NCI-H748 (cell line): Measurements from ENCODE around the gene ECI2.
"Not testable (repeated sequence)": the region's sequence is repeated elsewhere in the genome, so short reads cannot be mapped to it uniquely, and the experiment has no call there.

Experiments
- DNase-seq: peaks from one replicate; lab custom pipeline; 2025; ENCODE audit not compliant: unreplicated experiment; lab: John Stamatoyannopoulos, UW

The ECI2 gene

DNA sequence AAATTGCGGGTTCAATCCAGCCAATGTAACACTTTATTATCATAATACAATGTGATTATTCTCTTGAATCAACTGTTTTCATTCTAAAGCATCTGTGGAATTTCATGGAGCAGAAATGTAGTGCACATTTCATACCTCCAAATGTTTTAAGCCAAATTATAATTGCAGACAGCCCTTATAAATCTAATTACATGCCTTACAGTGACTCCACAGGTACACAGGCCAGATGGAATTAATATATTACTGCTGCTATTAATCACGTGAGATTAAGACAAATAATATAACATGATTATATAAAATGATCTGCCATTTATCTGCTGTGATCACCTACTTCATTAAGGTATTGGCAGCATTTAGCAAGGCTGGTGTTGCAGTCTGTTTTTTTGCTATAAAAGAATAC, 9.7 kb upstream of the ECI2 start:
- DNase-seq: no peak

DNA sequence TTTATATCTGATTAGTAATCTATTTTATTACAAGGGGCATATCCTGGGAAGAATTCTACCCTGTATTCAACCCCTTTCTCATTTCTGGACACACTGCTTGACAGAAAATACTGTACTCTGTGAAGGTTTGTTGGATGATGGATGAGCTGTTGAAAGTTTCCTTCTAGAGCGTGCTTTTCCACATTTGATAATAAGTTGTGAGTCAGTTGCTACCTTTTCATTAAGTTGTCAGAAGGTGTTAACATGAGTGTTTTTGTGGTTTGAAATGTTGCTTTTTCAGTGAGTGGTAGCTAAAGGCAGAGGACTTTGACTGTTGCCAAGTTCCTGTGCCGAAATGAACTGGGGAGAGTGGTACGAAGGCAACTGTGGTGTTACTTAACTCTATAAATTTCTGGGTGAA, 3.9 kb upstream of the ECI2 start:
- DNase-seq: no peak

DNA sequence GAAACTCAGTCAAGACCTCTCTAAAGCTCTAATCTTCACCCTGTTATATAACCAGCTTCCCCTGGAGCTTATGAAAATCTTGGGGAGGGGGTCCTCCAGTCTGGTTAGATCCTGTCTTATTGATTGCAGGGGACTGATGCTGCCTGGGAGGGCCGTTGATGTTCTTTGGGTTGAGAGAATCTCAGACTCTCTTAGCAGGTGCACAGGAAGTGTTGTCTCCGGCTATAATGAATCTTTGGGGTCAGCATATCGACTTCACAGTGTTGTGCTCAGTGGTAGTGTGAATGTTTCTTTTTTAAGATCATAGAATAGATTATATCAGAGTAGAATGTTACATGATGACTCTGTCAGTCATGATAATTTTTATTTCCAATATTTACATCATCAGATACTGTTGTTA, 2.8 kb upstream of the ECI2 start:
- no peak for DNase-seq

DNA sequence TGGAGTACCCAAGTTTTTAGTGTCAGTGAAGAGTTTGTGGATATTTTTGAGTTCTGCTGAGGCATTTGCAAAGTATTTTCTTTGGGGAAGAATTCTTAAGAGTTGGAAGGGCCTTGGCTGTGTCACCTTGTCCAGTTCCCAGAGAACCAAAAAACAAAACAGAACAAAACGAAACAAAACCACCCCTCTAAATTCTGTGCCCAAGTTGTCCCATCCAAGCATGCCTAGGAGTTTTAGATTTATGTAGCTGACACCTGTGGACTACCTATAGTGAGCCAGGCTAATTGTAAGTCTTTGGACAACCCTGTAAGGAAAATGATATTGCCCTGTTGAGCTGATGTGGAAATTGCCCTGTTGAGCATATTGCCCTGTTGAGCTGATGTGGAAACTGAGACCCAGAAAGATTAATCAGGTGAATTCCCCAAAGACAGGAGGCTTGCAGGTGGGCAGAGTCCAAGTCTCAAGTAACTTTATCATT, 1.0 kb upstream of the ECI2 start:
- no peak for DNase-seq

DNA sequence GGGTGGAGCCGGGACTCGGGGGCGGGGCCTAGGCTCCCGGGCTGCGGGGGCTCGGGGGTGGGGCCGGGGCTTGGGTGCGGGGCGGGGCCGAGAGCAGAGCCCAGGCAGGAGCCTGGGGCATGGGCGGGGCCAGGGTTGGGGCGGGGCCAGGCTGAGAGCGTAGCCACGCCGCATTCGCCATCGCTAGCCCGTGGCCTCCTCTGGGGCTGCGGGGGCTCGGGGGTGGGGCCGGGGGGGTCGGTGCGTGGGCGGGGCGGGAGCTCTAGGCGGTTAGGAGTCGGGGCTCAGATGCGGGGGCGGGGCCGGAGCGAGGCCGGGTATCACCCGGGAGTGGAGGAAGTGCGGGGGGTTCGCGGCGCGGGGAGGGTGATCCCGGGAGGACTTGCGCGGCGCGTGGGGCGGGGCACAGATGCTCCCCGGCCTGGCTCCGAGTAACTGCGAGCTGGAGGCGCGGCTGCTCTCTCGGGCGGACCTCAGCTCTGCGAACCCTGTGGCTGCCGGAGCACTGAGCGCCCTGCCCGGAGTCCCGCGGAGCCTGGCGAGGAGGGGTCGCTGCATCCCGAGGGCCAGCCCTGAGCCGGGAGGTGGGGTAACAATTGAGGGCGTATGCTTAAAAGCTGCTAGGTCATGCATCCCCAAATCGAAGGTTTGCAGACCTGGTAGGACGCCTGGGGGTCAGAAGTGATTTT, 434 bp upstream of the ECI2 start:
- DNase-seq: peak; percentile 95

DNA sequence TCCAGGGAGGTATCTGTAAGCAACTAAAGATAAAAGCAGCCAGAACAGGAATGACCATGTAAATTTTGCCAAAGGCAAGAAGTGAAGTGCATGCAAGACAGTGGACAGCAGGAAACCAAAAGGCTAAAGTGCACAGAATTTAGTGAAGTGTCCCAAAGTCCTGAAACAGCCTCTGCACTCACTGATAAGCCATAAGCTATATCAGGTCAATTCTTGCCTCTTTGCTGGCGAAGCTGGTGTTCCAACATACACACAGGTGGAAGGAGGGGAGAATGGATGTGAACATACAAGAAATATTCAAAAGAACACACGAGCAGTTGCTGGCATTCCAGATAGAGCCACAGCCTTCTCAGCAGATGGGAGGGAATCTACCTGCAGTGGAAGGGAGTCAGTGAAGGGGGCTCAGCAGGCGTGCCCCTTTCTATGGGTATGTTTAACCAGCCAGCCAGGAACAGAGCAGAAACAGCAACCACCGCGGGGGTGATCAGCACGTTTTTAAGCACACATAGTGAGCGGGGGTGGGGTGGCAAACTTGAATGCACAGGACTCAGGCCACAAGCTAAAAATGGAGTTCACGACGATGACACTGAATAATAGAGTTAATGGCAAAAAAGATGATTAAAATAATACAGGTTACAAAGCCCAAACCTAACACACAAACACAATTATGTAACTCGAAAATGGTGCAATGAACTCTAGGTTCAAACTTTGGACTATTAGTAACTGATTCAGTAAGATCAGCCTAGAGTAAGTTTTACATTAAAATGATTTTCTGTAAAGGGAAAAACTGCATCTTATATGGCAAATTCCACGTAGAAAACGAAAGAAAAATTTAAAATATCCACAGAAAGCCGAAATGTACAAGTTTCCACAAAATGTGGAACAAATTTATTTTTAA, 1.2 kb downstream of the ECI2 start:
- DNase-seq: peak; percentile 52

DNA sequence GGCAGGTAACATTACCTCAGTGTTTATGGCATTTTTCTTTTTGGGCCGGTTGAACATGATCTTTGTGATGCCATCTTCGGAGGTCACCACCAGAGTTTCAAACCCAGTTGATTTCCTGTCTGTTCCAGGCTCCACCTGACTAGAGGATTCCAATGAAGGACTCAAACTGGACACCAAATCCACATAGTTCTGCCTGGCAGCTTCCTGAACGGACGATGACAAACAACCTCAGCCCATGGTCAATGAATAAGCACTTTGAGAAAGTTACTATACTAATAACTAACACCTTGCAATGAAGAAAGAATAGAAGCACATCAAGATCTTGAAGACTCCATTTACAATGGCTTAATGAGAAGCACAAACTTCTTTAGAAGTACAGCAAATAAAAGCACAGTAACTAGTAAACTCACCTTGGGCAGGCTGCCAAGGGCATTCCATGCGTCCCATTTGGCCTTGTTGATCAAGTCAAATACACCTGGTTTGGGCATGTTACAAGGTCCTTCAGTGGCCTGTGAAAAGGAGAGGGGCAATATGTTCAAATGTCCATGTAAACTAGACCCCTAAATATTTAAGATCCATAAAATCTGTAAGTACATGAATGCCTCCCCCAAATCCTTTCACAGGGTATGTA, 4.9 kb downstream of the ECI2 start:
- peak; percentile 24 for DNase-seq

DNA sequence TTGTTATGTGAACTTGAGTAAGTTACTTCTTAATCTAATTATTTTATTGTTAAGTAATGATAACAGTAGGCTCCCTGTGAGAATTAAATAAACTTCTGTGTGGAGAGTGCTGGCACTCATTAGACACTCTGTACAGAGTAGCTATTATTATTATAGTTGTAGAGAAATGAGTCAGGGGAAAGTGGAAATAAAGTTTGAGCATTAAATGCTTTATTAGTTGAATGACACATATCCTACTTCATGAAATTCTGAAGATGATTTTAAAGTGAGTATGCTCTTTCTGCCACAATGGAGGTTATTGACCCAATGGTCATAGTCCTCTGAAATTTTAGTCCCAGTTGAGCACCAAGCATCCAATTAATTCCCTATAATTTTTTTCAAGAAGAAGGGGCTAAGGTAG, 5.9 kb downstream of the ECI2 start:
- DNase-seq: no peak

DNA sequence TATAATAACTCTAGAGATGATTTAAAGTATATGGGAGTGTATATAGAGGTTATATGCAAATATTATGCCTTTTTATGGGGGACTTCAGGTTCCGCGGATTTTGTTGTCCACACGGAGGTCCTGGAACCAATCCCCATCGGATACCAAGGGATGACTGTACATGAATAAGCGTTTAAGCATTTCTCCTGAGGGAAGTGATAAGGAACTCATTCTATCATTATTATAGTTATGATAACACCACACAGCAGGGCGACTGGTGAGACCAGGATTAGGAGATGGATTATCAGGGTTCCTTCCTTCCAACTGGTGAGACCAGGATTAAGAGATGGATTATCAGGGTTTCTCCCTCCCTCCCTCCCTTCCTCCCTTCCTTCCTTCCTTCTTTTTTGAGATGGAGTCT, 6.6 kb downstream of the ECI2 start:
- DNase-seq: no peak

DNA sequence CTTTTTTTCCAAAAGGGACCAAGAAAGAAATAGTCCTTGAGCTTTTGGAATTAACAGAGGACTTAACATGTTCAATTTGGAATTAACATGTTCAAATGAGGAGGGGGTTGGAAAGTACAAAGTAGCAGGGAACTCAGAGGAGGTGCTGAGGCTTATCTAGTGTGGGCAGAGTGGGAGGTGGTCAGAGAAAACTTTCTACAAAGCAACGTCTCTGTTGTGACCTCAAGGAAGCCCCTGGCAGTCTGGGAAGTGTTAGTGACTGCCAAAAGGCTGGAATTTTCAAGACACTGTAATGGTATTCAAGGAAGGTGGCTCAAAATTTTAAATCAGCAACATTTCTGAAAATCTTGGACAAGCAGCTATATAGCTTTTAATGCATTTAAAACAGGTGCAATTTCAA, 7.3 kb downstream of the ECI2 start:
- no peak for DNase-seq

DNA sequence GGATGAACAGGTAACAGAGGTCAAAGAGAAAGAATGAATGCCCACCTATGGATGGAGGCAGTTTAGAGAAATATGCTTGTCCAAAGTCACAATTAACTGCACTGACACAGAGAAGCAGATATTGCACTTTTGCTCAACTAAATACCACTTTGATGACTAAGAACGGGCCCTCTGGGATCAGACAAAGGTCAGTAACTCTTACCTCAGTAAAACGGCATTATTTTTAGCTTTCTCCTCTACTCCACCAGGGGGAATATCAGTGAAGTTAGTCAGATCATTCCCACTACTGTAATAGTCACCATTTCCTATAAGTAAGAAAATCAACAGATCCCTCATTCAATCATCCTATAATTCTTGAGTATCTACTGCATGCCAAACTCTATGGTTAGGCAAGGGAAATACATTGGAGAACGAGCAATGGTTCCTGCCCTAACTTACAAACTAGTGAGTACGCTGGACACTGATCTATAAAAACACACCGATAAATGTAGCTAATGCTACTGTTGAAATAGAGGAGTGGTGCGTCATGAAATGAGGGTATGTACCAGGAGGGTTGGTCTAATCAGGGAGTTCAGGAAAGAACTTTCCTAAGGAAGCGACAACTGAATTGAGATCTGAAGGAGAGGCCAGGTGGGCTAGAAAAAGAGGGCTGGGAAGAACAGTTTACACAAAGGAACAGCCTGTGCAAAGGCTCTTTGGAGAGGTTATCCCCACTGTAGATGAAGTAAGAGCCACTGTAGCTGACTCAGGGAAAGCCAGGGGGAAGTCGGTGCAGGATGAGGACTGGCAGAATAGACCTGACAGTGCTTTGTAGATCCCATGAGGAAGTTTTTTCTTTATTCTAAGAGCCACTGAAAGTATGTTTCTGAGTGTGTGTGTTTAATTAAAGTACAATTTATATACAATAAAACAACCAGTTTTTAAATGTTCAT, 9.2 kb downstream of the ECI2 start:
- DNase-seq: no peak

DNA sequence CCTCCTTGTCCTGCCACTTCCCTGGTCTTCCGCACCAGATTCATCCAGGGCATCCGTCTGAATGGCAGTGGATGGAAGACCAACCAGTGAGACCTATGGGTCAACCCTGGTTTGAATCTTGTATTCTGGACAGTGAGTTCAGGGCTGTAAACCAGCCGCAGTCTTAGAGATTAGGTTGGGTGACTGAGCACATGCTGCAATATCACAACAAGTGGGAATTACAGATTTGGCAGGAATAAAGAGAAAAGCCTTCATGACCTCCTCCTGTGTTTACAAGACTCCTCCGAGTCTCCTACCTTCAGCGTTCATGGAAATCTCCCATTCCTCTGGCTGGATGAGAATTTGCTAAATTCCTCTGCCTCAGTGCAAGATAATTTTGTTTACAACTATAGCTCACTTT, 9.9 kb downstream of the ECI2 start:
- no peak for DNase-seq

DNA sequence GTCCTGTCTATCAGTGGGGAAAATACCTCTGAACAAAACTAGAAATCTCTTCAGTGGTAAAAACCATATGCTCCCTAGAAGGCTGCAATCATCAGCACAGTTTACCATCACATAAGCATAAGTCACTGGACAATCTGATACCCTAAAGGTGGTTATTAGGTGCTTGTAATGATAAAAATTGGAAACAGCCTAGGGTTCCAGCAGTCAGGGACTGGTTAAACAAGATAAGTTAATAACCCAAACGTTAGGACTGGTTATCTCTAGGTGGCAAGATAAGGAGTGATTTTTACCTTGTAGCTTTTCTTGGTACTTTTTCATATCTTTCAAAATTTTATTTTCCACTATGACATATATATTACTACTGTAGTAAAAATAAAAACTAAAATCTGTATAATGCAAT, 11.0 kb downstream of the ECI2 start:
- no peak for DNase-seq

DNA sequence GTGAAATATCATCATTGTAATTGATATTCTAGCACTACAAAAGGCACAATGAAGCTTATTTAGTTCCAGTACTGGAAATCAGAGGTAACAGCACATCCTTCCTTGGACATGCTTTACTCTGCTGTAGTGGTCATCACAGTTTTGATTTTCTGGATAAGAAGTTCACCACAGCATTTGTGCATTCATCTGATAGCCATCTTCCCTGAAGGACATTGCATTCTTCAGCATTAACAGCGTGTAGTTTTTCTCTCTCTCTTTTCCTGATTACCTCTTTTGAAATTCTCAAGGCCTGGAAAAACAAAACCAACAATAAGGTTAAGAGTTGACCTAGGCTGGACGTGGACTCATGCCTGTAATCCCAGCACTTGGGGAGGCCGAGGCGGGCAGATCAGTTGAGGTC, 19.6 kb downstream of the ECI2 start:
- DNase-seq: no peak

DNA sequence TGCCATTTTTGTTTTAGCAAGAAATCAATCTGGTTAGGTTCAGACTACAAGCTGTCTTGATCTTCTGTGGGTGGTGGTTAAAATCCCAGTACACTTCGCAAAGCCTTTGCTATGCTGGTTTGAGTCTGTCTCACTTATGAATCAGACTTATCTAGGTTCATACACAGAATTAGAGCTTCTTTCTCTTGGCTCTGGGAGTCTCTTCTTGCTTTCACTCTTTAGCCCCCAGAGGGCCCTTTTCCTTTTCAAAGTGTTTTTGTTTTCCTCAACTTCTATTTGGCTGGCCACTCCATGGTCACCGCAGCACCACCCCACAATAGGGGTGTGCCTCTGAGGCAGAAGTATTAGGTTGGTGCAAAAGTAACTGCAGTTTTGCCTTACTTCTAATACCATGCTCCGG, 21.3 kb downstream of the ECI2 start:
- DNase-seq: no peak

DNA sequence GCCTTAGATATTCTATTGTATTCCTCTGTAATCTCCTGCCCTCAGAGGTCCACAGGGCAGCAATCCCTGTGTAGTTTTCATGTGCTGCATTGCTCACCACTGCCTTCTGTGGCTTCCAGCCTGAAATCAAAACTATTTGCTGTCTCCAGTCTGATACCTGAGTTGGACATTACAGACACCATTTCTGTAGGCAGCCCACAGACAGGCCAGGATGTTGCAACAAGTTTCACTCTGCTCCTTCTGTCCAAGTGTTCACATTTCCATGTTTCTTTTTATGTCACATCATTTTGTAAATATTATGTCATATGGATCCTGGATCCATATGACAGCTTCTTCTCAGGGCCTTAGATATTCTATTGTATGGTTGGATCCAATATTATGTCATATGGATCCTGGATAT, 21.7 kb downstream of the ECI2 start:
- DNase-seq: no peak

DNA sequence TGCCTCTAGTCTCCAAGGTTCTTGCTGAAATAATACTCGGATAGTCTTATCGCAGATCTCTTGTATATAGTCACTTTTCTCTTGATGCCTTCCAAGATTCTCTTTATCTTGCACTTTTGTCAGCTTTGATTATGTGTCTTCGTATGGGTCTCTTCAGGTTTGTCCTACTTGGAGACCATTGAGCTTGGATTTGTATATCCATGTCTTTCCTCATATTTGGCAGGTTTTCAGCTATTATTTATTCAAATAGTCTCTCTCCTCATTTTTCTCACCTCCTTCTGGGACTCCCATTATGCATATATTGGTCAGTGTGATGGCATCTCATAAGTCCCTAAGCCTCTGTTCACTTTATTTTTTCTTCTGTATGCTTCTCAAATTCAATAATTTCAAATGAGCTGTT, 23.0 kb downstream of the ECI2 start:
- no peak for DNase-seq

DNA sequence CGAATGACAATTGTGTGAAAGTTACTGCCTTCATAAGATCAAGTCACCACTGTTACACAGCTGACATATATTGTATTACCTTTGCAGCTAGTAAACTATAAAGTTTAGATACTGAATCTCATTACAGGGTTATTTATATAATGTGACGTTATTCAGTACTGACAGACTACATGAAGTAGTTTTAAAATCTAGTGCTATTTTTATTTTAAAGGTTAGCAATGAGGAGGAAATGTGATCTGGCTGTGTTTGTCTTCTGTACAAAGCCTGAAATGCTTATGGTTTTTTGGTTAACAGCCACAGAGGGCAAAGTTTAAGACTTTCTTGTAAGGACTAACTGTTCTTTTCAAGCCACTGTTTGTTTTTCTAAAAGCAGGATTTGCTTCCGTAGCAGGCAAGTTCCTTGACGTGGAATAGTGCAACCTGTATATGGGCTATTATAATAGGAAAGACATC, 26.0 kb downstream of the ECI2 start:
- not testable (repeated sequence) for DNase-seq

DNA sequence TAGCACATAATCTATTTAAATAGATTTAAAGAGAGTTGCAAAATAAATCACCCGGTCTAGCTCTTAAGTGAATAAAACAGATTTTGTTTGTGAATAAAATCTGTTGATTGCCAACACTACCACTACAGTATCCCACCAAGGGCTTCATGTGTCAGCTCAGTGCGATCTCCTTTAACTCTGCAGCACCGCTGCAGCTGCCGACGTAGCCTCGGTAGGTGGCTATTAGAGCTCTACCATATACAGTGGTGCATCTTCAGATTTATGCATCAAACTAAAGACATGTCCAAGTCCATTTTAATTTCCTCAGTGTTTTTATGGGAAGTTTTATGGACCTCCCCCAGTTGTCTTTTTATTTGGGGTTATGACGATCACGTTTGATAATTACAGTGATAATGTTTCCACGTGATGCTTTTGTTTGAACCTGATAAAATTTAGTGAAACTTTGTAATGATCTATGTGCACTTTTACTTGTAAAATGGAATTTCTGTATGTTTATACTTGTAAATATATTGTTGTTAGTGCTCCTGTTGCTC, 26.7 kb downstream of the ECI2 start:
- DNase-seq: no peak

DNA sequence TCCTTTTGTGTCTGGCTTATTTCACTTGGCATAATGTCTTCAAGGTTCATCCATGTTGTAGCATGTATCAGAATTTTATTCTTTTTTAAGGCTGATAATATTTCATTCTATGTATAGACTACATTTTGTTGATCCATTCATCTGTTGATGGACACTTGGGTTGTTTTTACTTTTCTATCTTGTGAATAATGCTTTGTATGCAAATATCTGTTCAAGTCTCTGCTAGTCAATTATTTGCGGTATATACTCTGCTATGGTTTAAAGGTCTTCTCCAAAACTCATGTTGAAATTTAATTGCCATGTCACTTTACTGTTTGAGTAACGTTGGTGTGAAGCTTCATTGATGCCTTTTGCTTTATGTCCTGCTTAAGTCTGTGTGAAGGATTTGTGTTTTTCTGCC, 27.5 kb downstream of the ECI2 start:
- DNase-seq: no peak
